GM18526 (cell line): ENCODE measurements around the gene PHOX2B.

Source experiments
- POLR2A ChIP-seq: IDR thresholded peaks from 3 replicates; pipeline ENCODE4 v1.6.1; 2011; ENCODE audit not compliant: insufficient read length; ENCODE audit errors: extremely low read depth

The PHOX2B gene

DNA sequence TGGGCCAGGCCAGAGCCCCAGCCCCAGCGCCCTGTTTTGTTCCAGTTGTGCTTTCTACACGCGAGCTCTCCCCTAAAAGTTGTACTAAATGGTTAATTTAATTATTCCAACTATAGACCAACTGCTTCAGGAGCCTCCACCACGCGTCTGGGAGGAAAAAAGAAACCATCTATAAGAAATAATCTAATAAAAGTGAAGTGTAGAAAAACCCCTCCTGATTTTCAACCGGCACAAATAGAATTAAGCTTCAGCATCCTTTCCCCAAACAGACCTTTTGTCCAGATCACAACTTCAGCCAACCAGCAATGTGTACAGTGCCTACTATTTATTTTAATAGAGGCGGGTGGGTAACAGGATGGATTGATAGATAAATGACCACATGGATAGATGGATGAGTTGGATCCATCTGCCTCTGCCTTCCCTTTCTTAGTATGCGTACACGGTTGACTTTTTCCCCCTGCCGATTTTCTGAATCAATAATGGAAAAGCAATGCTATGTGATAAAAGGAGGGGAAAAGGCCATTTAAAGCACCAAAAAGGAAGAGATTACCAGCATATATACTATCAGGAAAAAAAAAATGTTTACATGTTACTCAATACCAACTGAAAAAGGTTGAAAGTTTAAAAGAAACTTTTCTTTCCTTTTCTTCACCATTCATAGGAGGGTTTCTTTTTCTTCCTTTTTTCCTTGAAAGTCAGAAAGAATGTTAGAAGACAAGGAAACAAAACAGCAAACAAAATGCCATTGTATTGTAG is 3.7 kb upstream of the PHOX2B start:
- TF ChIP-seq POLR2A, result no peak

DNA sequence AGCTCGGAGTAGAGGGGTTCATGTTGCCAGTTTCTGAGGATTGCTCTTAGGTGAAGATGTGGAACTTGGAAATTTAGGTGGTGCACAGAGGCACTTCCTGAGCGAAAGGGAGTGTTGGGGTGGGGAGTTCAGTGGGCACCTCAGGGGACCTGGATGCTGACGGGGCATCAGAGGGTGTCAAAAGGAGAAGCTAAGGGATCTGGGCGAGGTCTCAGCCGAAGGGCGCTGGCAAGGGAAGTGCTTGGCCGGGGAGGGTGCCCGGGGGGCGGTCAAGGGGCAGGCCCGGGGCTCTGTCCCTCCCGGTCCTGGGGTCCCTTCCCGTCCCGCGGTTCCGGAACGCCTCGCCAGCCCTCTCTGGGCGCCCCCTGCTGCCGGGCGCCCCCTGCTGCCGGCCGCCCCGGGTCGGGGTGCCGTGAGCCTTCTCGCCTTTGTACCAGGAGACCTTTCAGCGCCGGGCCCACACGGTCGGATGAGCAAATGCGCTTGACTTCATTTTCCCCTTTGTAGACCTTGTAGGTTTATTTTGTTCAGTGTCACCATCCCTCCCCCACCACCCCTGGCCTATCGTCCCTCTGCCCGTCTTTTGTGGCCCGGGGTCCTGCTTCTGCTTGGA is 3.0 kb upstream of the PHOX2B start:
- TF ChIP-seq POLR2A, result no peak

- no peak for TF ChIP-seq POLR2A
Measured at GRCh38 chr4:41750626-41751448, 2.3 kb upstream of the PHOX2B start.

DNA sequence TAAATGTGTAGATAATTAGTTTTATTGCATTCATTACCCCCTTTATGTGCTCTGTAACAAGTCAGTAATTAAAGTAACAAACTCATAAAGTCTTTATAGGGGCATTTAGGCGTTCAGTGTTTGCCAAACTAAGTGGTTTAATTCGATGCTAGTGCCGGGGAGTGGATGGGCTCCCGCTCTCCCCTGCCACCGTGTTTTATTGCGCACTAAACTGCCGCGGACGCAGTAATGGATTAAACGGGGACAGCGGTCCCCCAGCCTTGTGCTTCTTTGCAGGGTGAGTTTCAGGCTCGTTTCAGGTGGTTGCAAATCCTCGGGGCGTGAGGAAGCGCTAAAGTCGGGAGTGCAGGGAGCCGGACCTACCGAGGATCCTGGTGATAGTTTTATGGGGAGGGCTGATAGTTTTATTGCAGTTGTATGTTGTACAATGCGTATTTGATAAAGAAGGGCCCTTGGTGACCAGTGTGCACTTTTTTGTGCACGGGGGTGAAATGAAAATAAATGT is 1.6 kb upstream of the PHOX2B start:
- no peak for TF ChIP-seq POLR2A

- no peak for TF ChIP-seq POLR2A
Measured at GRCh38 chr4:41749631-41750039, 1.1 kb upstream of the PHOX2B start.

- TF ChIP-seq POLR2A, result no peak
Measured at GRCh38 chr4:41748074-41748570, 403 bp downstream of the PHOX2B start.

DNA sequence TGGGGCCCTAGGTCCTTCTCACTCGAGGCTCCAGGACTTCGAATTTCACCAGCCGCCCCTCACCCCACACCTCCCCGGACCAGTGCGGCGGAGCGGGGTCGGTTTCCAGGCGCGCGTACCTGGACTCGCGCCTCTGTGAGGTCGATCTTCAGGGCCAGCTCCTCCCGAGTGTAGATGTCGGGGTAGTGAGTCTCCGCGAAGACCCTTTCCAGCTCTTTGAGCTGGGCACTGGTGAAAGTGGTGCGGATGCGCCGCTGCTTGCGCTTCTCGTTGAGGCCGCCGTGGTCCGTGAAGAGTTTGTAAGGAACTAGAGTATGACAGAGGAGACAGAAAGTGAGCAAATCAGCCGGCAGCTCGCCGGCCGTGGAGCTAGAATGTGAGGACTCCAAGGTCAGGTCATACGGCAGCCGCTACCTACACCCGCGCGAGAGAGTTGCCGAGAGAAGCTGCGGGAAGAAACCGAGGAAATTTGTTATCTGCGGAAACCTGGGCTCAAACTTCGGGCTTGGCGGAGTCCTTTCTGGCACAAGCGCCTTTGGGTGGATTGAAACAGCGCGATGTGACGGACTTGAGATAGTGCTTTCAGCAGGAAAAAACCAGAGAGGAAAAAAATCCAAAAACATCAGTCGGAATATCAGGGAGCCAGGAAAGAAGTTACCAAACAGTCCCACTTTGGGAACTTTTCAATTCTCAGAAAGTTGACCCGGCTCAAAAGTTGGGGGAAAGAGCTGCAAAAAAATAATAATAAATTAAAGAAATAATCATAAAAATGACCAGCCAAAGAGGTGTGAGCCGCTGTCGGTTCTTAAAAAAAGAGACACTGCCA is 1.1 kb downstream of the PHOX2B start:
- TF ChIP-seq POLR2A, result no peak

DNA sequence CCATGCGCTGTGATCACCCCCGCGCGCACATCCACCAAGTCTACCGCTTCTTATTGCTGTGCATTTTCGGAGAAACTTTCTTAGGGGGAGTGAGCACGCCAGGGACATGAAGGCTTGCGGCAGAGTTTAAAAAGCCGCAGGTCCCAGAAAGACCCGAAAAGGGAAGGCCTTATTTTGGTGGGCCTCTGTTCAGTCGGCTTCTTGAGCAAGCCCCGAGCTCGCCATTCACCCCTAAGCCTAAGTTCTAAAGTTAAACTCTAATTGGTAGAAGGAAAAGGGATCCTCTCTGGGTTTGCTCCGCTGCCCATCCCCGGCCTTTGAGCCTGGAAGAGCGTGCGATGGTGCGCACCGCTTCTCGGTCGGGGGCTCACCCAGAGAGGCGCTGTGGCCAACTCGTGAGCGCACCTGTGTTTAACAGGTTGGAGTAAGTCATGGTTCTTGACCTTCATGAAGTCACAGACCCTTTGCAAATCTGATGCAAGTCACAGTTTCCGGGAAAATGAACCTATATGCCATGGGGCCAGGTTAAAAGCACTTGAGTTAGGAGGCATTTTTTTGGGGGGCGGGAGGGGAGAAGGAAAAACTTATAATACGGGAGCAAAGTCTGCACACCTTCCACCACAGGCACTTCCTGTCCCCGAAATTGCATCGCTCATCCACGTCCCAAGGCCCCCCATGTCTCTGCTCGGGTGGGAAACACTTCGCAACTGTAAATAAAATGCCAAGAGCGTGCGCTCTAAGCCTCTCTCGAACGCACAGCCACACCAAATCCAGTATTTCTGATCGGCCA is 1.9 kb downstream of the PHOX2B start:
- no peak for TF ChIP-seq POLR2A

GRCh38 chr4:41746025-41746439 is 2.5 kb downstream of the PHOX2B start:
- no peak for TF ChIP-seq POLR2A

GRCh38 chr4:41745292-41746024 is 3.1 kb downstream of the PHOX2B start:
- TF ChIP-seq POLR2A, result no peak

- TF ChIP-seq POLR2A, result no peak
Measured at GRCh38 chr4:41744572-41745291, 3.8 kb downstream of the PHOX2B start.

DNA sequence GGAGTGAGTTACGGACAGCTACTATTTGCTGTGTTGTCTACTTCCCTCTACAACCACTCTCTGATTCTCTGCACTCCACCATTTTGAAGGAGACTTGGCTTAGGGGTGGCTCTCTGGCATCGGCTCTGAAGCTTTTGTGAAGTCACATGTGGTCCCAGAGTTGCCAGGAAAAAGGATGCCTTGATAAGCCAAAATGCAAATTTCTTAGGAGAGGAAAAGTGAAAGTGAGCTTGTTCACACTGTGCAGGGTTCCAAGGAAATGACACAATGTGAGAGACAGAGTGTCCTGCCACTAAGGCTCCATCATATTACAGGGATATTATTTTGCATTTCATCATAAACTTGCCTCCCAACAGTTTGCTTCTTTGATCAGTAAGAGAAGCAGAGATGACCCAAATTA is 7.2 kb downstream of the PHOX2B start:
- no peak for TF ChIP-seq POLR2A

DNA sequence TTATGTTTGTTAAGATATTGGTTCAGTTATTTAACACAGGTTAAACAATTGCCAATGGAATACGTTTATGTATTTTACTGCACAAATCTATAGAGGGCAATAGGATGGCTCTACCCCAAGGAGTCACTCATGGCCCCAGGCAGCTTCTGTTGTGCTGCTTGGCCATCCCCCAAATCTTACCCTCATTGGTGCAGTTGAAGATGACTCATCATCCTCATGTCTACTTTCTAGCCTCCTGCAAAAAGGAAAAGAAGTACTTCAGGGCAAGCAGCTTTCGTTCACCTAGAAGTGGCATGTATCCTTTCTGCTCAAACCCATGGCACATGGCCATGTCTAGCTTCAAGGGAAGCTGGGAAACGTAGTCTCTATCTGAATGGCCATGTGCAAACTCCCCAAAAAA is 14.2 kb downstream of the PHOX2B start:
- TF ChIP-seq POLR2A, result no peak
